Activated CD8-positive, alpha-beta memory T cell treated with anti-CD3 and anti-CD28 coated beads, Interleukin-2, amount 50 U/mL, for 24 hours (primary cell): ENCODE measurements around the gene UFD1.

Experiments used
- DNase-seq: peaks from one replicate; pipeline ENCODE4 v3.0.0-alpha.2; 2020; ENCODE audit errors: extremely low read depth

UFD1 gene

DNA sequence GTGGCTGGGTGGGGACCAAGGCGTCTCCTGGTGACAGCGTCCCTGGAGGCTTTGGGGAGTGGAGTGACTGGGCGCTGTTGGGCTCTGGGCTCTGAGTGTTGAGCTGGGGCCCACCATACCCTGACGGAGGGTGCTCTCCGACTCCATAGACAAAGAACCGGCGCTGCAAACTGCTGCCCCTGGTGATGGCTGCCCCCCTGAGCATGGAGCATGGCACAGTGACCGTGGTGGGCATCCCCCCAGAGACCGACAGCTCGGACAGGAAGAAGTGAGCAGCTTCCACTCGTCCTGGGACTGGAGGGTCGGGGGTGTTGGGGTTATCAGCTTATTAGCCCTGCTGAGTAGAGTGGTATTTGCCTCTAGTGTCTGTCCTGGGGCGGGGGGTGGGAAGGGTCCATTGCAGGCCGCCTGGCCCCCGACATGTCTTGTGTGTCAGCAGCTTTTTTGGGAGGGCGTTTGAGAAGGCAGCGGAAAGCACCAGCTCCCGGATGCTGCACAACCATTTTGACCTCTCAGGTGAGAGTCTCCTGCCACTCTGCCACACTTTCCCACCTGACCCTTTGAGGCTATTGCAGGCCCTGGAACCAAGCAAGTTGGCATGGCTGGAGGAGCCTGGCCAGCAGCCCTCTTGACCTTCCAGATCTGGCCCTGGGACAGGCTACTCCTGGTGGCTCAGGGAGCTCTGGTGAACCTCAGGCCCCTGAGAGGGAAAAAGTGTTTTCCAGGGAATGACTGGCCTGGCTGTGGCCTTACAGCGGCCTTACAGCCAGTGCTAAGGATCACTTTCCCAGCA is 37.6 kb upstream of the UFD1 start:
- no peak for DNase-seq

DNA sequence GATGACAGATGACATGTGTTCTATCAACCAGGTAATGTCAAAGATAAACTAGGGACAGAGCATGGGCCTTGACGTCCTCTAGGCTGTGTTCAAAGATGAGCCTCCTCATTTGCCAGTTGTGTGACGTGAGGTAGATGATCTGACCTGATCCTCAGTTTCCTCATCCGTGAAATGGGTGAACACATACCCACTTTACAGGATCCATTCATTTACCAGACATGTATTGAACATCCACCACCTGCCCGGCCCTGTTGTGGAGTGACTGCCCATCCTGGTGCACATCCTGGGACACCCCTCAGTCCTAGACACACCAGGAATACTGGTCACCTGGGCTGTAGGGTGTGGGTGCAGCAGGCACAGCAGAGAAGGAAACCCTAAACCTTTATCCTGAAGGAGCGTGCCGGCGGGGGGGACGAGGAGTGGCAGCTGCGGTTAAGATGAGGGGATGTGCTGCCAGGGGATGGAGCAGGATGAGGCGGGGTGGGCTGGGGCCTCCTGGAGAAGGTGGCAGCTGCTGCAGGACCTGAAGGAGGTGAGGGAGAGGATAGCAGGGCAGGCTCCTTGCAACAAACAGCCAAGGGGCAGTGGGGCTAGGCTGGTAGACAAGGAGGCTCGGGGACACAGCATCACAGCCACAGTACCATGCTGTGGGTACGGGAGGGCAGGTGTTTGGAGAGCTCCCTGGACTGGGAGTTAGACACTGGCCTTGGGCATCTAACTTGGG is 36.8 kb upstream of the UFD1 start:
- DNase-seq: no peak

DNA sequence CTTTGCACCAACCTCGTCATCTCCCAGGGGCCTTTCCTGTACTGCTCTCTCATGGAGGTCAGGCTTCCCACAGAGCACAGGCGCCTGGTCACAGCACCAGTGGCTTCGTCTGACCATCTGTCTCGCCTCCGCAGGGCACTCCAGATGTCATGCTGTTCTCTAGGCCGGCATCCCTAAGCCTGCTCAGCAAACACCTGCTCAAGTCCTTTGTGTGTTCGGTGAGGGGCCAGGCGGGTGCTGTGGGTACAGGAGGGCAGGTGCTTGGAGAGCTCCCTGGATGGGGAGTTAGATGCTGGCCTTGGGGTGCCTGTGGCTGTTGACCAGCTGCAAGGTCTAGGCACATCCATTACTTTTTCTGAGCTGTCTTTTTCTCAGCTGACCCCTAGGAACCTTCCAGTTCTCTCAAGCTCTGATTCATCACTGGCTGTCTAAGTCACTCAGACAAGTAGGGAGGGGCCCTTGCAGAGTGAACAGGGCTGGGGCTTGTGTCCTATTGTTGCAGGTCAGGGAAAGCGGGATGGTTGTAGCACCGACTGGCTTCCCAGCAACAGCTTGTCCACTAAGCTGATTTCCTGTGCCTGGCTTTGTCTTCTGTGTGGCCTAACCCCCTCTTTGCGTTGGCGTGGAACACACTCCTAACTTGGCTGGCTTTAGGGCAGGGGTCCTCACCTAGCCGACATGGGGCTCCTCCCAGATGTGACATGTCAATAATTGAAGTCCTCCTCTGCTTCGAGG is 36.0 kb upstream of the UFD1 start:
- DNase-seq: no peak

DNA sequence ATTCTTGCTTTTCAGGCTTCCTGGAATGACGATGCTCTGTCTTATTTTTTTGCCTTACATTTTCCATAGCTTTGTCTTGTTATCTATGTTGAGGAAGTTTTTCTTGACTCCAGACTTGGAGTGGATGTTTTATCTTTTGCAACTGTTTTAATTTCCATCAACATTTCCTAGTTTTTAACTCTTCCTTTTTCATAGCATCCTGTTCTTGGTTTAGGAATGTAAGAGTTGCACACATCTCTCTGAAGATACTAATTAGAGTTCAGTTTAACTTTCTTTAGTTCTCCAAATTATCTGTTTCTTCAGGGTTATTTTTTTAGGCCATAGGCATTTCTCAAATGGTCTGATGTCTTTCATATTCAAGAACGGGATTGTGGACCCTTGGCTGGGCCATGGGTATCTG is 34.8 kb upstream of the UFD1 start:
- no peak for DNase-seq

DNA sequence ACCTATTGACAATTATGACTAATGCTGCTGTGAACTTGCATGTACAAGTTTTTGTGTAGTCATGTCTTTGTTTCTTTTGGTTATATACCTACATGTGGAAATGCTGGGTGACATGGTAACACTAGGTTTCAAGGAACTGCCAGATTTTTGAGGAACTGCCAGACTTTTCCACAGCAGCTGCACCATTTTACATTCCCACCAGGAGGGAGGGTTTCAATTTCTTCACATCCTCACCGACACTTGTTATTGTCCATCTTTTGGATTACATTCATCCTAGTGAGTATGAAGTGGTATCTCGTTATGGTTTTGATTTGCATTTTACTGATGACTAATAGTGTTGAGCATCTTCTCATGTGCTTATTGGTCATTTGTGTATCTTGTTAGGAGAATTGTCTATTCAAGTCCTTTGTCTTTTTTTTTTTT is 31.9 kb upstream of the UFD1 start:
- no peak for DNase-seq

DNA sequence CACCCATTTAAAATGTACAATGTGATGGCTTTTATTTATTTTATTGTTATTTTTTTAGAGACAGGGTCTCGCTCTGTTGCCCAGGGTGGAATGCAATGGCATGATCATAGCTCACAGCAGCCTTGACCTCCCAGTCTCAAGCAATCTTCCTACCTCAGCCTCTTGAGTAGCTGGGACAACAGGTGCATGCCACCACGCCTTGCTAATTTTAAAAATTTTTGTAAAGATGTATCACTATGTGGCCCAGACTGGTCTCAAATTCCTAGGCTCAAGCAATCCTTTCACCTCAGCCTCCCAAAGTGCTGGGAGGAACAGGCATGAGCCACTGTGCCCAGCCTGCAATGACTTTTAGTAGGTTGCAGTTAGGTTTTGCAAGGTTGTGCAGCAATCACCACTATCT is 30.9 kb upstream of the UFD1 start:
- no peak for DNase-seq

DNA sequence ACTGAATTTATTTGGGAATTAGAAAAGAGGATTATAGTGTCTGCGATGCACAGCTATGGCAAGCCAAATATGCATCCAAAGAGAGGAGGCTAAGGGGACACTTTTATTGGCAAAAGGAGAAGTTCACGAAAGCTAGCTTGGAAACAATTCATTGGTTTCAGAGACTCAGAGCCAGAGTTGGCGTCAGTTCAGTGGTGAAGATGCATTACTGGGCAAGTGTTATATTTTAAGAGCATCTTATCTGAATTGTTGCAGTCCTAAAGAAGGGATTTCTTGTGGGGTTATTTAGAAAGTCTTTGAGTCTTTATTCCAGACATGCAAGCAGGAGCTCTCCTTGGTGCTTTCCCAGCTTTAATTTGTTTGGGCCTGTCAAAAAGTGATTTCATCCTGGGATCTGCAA is 30.2 kb upstream of the UFD1 start:
- DNase-seq: no peak

DNA sequence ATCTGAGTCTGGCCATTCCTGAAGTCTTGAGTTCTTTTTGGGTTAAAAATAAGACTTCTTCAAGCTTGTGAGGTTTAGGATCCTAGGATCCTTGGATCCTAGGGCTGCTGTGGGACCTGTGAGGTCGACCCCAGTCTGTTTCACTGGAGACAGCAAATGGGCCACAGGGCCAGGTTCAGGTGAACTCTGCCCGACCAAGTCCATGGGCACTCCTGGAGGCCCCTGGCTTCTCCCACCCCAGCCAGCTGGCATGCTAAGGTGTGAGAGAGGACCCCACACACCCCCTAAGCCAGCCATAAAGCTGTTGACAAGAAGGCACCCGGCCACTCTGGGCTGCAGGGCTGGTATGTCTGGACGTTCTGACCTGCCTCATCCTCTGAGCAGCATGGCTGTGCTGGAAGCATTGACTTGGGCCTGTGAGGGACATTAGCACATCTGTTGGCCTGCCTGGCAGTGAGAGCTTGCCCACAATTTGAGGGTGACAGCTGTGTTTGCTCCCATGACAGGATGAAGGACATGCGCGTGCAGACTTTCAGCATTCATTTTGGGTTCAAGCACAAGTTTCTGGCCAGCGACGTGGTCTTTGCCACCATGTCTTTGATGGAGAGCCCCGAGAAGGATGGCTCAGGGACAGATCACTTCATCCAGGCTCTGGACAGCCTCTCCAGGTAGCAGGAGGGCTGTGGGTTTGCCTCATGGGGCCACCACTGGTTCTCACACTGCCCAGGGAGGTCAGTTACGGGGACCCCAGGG is 29.2 kb upstream of the UFD1 start:
- no peak for DNase-seq

DNA sequence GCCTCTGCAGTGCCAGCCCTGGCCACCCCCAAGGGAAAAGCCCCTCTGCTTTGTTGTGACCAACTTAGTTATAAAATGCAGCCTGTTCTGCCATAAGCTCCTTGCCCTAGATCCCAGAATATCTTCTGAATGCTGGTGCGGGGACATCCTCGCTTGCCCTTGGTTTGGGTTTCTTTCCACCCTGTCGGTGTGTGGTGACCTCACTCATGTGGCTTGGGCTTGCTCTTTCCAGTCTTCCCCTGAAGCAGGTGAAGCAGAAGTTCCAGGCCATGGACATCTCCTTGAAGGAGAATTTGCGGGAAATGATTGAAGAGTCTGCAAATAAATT is 28.5 kb upstream of the UFD1 start:
- no peak for DNase-seq

DNA sequence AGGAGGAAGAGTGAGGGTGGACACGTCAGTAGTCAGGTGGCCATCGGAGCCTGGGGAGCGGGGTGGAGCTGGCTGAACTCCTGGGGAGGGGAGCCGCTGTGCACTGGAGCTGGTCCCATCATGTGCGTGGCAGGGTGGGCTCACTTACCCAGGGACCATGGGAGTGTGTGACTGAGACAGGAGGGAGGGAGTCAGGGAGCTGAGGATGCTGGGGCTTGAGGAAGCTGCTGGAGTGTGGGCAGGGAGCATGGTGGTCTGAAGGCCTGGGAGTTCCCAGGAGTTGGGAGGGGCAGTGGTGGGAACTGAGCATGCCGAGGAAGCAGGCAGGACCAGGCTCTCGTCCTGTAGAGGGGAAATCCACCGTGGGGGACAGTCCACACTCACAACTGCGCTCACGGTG is 27.2 kb upstream of the UFD1 start:
- no peak for DNase-seq

DNA sequence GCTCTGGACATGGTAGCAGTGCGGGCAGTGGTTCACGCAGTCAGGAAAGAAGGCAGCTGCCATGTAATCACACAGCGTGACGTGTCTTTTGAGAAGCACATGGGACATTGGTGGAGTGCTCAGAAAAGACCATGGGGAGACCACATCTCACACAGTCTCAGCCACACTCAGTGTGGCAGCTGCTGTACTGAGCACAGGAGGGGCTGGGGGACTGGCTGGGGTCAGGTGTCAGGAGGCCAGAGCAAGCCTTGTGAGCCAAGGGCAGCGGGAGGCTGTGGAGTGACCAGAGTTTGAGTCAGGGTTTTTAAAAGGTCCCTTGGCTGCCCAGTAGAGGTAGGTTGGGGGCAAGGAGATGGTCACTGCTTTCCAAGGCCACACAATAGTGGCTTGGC is 26.7 kb upstream of the UFD1 start:
- DNase-seq: no peak

DNA sequence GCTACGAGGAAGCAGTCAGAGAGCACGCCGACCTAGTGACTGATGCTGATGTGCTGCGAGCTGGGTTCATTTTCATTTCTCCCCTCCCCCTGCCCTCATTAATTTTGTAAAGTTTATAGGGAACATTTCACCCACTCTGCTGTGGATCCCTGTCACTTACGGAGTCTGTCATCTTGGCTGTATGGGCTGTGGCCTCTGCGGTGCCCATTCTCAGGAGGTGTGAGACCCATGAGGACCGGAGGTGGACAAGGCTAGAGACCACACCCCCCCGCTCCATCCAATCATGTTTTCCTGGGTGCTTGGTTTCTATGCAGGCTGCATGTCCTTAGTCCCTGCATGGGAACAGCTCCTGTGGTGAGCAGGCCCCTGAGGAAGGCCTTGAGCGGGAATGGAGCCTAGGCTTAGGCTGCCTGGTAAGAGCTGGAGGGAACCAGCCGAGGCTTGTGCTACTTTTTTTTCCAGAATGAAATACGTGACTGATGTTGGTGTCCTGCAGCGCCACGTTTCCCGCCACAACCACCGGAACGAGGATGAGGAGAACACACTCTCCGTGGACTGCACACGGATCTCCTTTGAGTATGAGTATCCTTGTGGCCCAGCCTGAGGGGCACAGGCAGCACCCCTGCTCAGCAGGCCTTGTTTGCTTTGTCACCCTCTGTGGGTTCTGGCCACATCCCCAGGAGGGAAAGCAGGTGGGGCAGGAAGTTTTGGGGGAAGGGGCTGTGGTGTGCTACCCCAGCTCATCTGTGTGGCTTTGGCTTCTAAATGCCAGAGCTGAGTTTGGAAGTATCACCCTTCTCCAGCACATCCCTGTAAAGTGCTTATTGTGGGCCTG is 26.1 kb upstream of the UFD1 start:
- DNase-seq: no peak

DNA sequence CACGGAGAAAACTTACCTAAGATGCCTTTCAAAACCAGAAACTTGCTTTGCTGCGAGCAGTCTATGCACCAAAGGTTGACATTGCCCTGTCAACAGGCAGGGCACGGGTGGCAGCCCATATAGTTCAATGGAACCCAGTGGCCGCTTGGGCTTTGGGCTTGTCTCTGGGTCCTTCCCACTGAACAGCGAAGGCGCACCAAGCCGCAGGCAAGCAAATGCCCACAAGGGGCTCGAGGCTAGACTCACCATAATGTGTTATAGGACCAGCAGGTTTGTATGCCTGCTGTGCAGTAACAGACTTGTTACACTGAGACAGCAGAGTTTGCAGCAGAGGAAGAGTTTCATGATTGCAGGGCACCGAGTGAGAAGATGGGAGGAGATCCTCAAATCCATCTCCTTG is 24.9 kb upstream of the UFD1 start:
- no peak for DNase-seq

DNA sequence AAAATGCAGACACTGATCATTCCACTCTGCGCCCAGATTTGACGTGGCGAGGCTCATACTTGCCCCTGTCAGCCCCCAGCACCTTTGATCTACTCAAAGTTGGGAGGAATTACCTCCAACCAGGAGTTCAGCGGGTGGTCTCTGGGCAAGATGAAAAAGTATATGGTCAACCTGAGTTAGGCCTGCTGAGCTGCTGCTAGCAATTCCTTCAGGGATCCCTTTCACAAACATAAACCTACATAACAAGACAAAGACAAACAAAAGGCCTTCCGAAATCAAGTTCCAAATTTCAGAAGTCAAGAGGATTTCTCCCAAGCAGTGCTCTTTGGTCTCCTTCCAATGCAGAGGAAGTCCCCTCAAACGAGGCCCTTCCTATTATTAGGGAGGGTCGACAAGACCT is 24.4 kb upstream of the UFD1 start:
- no peak for DNase-seq

DNA sequence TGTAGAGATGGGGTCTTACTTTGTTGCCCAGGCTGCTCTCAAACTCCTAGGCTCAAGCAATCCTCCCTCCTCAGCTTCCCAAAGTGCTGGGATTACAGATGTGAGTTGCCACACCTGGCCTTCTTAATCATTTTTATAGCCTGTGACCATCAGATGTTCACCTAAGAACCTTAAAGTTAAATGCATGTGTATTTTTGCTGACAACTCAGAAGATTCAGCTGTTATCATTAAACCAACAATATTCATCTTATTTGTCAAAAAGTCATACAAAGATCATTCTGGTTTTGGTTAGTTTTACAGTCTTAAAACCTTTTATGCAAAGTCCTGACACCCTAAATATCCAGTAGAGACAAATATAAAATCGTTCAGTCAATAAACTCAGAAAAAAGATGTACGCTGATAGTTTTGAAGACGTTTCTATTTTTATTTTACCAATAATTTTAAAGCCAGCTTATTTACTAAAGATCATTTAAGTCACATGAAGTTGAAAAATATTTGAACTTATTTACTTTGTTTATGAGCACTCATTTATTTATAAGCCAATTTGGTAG is 23.0 kb upstream of the UFD1 start:
- DNase-seq: no peak

DNA sequence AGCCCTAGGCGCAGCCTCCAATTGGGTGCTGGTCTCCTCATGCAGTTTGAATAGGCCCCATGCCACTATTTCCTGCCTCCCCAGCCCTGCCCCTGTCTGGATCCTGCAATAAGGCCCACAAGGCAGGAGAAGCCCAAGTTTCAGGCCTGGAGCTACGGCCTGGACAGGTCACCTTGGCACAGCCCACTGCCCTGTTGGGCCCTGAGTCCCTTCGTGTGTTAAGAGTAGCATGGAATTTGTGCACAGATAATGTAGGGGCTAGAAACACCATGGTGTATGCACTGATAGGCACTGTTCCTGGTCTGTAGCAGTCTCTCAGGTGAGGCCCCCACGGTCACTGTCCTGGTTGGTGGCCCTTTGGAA is 20.9 kb upstream of the UFD1 start:
- no peak for DNase-seq

DNA sequence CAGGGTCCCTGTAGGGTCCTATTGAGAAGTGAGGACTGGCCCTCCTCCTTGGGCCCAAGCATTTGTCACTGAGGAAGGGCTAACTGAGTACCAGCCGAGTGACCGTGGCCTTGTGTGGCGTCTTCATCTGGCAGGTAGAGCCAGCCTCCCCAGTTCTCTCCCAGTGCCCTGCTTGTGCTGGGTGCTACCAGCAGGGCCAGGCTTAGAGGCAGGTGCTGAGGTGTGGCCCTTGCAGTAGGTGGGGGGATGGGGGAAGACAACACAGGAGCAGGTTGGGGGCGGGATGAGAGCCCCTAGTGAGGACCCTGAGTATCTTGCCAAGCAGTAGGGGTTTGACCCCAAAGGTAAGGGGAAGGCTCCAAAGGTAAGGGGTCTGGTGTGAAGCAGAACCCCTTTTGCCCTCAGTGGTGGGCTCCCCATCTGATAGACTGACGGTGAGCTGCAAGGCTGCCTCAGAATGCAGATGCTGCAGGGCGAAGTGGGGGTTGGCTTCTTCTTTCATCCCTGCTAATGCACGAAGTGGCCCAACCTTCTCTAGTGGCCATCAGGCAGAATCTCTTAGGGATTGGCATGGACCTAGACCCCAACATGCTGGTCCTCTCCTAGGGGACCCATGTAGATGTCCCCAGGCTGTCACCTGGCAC is 20.4 kb upstream of the UFD1 start:
- DNase-seq: no peak

DNA sequence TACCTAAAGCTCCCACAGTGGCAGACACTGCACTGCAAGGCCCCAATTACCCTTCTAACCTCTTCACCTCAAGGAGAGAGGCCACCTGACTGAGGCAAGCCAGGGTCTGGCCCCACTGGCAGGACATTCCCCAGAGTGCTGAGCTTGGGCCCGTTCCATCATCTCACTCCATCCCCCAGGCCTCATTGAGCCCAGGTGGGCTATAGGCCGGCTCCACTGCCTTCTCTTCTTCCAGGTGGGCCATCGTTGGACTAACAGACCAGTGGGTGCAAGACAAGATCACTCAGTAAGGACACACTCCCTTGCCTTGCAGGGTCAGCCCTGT is 19.8 kb upstream of the UFD1 start:
- no peak for DNase-seq

DNA sequence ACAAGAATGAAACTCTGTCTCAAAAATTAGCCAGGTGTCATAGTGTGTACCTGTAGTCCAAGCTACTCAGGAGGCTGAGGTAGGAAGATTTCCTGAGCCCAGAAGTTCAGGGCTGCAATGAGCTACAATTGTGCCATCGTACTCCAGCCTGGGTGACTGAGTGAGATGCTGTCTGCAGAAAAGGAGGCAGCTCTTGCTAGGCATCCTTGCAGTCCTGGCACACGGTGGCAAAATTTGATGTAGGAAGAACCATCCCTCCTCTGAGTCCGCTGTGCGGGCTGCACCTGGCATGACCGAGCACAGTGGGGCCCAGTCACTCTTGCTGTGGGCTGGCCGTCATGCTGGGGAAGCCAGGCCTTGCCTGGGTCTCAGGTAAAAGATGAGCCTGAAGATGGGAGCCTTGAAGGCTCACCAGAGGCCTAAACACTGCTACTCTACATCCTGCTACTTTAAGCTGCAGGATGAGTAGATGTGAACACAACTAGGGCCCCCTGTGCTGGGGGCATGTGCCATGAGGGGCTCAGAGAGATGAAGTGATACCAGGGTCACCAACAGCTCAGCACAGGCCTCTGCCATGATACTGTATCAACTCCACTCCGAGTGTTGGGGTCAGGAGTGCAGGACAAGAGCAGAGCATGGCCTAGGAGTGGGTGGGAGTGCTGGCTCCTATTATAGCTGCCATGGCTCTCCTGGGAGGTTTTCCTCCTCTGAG is 19.3 kb upstream of the UFD1 start:
- DNase-seq: no peak

DNA sequence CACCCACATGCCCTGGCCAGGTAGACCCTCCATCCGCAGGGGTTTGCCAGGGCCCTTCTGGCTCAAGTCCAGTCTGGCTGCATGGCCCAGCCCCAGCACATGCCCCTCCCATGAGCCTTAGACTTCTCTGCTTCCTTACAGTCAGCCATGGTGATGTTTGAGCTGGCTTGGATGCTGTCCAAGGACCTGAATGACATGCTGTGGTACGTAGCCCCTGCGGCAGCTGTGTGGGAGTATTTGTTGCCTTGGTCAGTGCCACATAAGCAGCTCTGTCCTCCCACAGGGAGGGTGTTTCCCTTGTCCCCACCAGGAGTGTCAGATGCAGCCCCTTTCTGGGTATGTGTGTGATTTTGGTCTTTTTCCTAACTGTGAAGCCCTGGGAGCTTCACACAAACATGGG is 18.3 kb upstream of the UFD1 start:
- DNase-seq: no peak
